Dermis microvascular lymphatic vessel endothelial cell (primary cell): ENCODE measurements around the gene TMEM223. TPM values are rescaled to one million over a fixed set of nuclear protein-coding genes. Genes with fewer than 3 reads are reported as not detected.
"Not testable (repeated sequence)": the region's sequence is repeated elsewhere in the genome, so short reads cannot be mapped to it uniquely, and the experiment has no call there.

Source experiments
- DNase-seq, 2 donors: peaks; one replicate each; pipeline versions ENCODE4 v3.0.0 to v3.0.0-alpha.2; 2010; ENCODE audit warnings: low read depth in 2 of 2
- total RNA-seq: library from RNA; depleted of rRNA; stranded (reverse); fragments of >200 nt; gene quantifications from 2 replicates; pipeline ENCODE4 v1.2.1, GENCODE V29; 2014

TMEM223 gene
- total RNA-seq, 1 donor from 2014 or later, result 10.4 TPM

DNA sequence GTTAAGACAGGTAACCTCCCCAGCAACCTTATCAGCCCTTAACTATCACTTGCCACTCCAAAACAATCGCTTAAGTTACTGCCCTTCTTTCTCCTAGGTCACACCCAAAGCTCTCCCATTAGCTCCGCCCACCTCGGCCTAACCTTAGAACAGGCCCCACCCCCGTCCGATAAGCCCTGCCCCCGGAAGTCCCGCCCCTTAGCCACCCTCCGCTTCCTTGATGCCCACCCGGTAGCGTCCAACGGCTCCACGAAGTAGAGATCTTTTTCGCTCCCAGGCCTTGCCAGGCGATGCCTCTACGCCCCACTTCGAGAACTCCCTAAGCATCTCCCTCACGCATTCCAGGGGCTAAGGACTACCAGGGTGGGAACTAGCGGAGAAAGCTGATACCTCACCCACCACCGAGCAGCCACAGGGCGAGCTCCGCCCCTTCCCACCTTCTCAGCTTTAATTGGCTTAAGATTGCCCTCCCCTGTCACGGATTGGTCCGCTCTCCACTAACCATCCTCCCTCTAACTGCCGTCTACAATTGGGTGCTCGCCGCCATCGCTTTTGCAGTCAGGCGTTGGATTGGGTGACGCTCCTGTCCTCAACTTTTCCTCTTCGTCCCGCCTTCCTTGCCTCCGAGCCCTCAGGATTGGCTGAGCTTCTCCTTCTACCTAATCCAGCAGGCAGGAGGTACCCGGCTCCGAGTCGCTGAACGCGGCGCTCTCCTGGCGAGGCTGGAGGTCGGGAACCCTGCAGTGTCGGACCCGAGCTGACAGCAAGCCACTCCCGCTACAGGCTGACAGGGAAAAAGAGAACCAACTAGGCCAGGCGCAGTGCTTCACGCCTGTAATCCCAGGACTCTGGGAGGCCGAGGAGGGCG, 37.8 kb downstream of the TMEM223 start, which contains the start of gene ZBTB3:
TSS of gene ZBTB3 (minus strand) at position 425 of the 868 bp plus-strand sequence. CDS start 496 bp downstream, outside the sequence.
- DNase-seq, result peak; percentile 99 to 100

DNA sequence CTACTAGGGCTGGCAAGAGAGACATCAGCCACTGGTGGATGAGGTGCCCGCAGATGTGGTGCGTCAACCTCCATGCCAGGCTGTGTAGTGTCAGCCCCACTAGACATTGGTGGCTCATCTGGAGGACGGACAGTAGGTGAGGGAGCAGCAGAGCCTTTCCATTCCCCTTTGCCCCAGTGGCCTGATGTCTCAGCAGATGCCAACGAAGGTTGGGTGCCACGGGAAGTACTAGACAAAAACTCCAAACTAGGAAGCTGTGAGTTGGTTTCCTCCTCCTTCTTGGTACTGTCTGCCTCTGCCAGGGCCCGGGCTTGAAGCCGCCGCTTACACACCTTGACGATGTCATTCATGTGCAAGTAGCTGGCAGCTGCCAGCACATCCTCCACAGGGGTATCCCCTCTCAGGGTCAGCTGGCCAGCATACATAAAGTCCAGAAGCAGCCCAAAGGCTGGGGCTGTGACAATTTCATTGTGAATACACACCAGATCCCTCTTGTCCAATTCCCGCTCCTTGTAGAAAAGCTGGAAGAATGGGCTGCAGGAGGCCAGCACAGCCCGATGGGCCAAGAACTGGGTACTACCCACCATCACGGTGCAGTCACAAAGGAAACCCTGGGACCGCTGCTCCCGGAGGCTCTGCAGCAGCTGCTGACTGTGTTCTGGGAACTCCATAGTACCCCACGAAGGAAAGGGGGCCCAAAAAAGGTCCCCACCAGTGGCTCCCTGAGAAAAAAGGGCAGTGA, 38.6 kb downstream of the TMEM223 start:
- DNase-seq, result no peak

- DNase-seq, result no peak
Measured at GRCh38 chr11:62752177-62752785, 39.5 kb downstream of the TMEM223 start.

GRCh38 chr11:62749931-62750330, 41.9 kb downstream of the TMEM223 start:
- not testable (repeated sequence) for DNase-seq

GRCh38 chr11:62747475-62748160, 44.2 kb downstream of the TMEM223 start:
- no peak for DNase-seq

Other genes starting within 250 kb of the TMEM223 start
- gene AHNAK, start 245.2 kb downstream of the TMEM223 start, total RNA-seq, result 231 and 244 TPM in 2 replicates
- gene EEF1G, start 218.1 kb downstream of the TMEM223 start, total RNA-seq, result 1,142 and 1,515 TPM in 2 replicates
- 8.9 and 11.0 TPM in 2 replicates for gene TUT1, start 200.5 kb downstream of the TMEM223 start, total RNA-seq
- gene MTA2, start 190.1 kb downstream of the TMEM223 start, total RNA-seq, result 185 and 204 TPM in 2 replicates
- 23.7 and 35.1 TPM in 2 replicates for gene EML3, start 179.2 kb downstream of the TMEM223 start, total RNA-seq
- 2.9 and 3.3 TPM in 2 replicates for gene ROM1, start 178.7 kb downstream of the TMEM223 start, total RNA-seq
- gene B3GAT3, start 170.0 kb downstream of the TMEM223 start, total RNA-seq, result 13.9 and 19.3 TPM in 2 replicates
- gene GANAB, start 145.4 kb downstream of the TMEM223 start, total RNA-seq, result 204 and 246 TPM in 2 replicates
- gene INTS5, start 138.7 kb downstream of the TMEM223 start, total RNA-seq, result 15.8 and 22.6 TPM in 2 replicates
- 23.3 and 24.4 TPM in 2 replicates for gene C11orf98, start 126.8 kb downstream of the TMEM223 start, total RNA-seq
- gene CSKMT, start 126.7 kb downstream of the TMEM223 start, total RNA-seq, result 4.8 and 4.9 TPM in 2 replicates
- 5.6 and 9.9 TPM in 2 replicates for gene UQCC3, start 120.3 kb downstream of the TMEM223 start, total RNA-seq
- gene LBHD1, start 119.7 kb downstream of the TMEM223 start, total RNA-seq, result 1.5 and 1.8 TPM in 2 replicates
- gene UBXN1, start 112.9 kb downstream of the TMEM223 start, total RNA-seq, result 102 and 148 TPM in 2 replicates
- gene LRRN4CL, start 102.5 kb downstream of the TMEM223 start, total RNA-seq, result 0.38 and 0.51 TPM in 2 replicates
- gene BSCL2, start 84.6 kb downstream of the TMEM223 start, total RNA-seq, result 23.5 and 26.0 TPM in 2 replicates
- not detected in 2 replicates for gene GNG3, start 84.3 kb downstream of the TMEM223 start, total RNA-seq
- 7.6 and 11.0 TPM in 2 replicates for gene HNRNPUL2, start 64.5 kb downstream of the TMEM223 start, total RNA-seq
- 28.8 and 32.3 TPM in 2 replicates for gene TTC9C, start 63.5 kb downstream of the TMEM223 start, total RNA-seq
- gene ZBTB3, start 37.8 kb downstream of the TMEM223 start, total RNA-seq, result 9.0 and 11.6 TPM in 2 replicates
- gene POLR2G, start 30.4 kb downstream of the TMEM223 start, total RNA-seq, result 65.0 and 67.8 TPM in 2 replicates
- gene TAF6L, start 20.6 kb downstream of the TMEM223 start, total RNA-seq, result 23.9 and 37.4 TPM in 2 replicates
- 20.2 and 30.2 TPM in 2 replicates for gene TMEM179B, start 4.6 kb downstream of the TMEM223 start, total RNA-seq
- 9.5 and 18.1 TPM in 2 replicates for gene NXF1, start 13.4 kb upstream of the TMEM223 start, total RNA-seq
- 31.6 and 44.9 TPM in 2 replicates for gene STX5, start 40.0 kb upstream of the TMEM223 start, total RNA-seq
- not detected in 2 replicates for gene TEX54, start 40.8 kb upstream of the TMEM223 start, total RNA-seq
- gene WDR74, start 47.6 kb upstream of the TMEM223 start, total RNA-seq, result 40.7 and 79.2 TPM in 2 replicates
- 48.4 and 51.1 TPM in 2 replicates for gene SLC3A2, start 88.9 kb upstream of the TMEM223 start, total RNA-seq
- gene CHRM1, start 129.4 kb upstream of the TMEM223 start, total RNA-seq, result not detected in 2 replicates
- not detected in 2 replicates for gene SLC22A6, start 193.0 kb upstream of the TMEM223 start, total RNA-seq
- not detected in 2 replicates for gene SLC22A8, start 223.8 kb upstream of the TMEM223 start, total RNA-seq